BLaER1 treated with 17β-estradiol and CSF1 and Interleukin-3, amounts not matched to agents 10 nM and 100 nM (cell line): ENCODE results near the gene ZNF143.
A peak's percentile ranks its signal among the peaks of the same experiment; 100 is the strongest.

Experiments used
- H3K27ac ChIP-seq, 11 experiments: shearing (Covaris generic); formaldehyde crosslinking; 2 replicates each; pipeline ENCODE4 v1.8.1; 2022
- H3K27me3 ChIP-seq, 11 experiments: shearing (Covaris generic); formaldehyde crosslinking; 2 replicates each; pipeline ENCODE4 v1.8.1; 2022
- H3K36me3 ChIP-seq, 11 experiments: shearing (Covaris generic); formaldehyde crosslinking; 2 replicates each; pipeline ENCODE4 v1.8.1; 2022
- H3K4me1 ChIP-seq, 10 experiments: shearing (Covaris generic); formaldehyde crosslinking; 2 replicates each; pipeline ENCODE4 v1.8.1; 2022
- H3K4me2 ChIP-seq, 11 experiments: shearing (Covaris generic); formaldehyde crosslinking; 2 replicates each; pipeline ENCODE4 v1.8.1; 2022
- H3K4me3 ChIP-seq, 10 experiments: shearing (Covaris generic); formaldehyde crosslinking; 2 replicates each; pipeline ENCODE4 v1.8.1; 2022
- H3K9ac ChIP-seq, 11 experiments: shearing (Covaris generic); formaldehyde crosslinking; 2 replicates each; pipeline ENCODE4 v1.8.1; 2022
- H3K9me3 ChIP-seq, 11 experiments: shearing (Covaris generic); formaldehyde crosslinking; replicated peaks in 1 of 11; 2 replicates each; pipeline ENCODE4 v1.8.1; 2022
- H4K20me1 ChIP-seq, 11 experiments: shearing (Covaris generic); formaldehyde crosslinking; 2 replicates each; pipeline ENCODE4 v1.8.1; 2022
- Cebpa-rat ChIP-seq, 11 experiments: shearing (Covaris generic); IDR thresholded peaks; 2 replicates each; pipeline ENCODE4 v1.8.1; 2022

The ZNF143 gene

DNA sequence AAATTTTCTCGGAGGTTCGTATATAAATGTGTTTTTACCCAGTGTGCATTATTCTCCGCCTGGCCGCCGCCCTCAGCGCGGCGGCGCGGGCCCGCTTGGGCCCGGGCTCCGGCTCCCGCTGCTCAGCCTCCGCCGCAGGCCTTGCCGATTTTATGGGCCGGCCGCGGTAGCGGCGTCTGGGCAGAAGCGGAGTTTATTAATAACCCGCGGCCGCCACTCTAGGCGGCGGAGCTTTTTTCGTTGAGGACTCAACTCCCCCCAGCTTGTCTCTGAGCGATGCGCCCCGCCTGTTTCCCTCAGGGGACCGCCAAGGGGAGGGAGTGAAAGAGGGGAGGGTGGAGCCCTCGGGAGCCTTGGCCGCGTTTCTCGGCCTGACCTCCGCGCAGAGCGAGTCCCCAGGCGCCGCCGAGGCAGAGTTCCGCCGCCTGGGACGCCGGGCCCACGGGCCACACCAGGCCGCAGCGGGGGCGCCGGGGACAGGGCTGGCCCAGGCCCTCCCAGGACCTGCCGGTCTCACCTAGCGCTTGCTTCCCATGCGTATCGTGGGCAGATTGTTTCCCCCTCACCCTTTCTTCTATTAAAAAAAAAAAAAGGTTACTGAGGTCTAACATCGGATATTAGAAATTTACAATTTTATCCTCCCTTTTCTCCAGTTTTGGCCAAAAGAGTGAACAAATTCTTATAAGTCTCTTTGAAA lies 399 bp downstream of the ZNF143 start:
- TF ChIP-seq Cebpa-rat (IDR thresholded peaks at IDR 0.05) = no peak
- H3K4me3 ChIP-seq = peak overlapping the region; percentile 60 to 91 (median 70)
- peaks cover 20 to 33% (median 26%) of the 10 kb centered on the region in 10 experiments for H3K4me1 ChIP-seq

DNA sequence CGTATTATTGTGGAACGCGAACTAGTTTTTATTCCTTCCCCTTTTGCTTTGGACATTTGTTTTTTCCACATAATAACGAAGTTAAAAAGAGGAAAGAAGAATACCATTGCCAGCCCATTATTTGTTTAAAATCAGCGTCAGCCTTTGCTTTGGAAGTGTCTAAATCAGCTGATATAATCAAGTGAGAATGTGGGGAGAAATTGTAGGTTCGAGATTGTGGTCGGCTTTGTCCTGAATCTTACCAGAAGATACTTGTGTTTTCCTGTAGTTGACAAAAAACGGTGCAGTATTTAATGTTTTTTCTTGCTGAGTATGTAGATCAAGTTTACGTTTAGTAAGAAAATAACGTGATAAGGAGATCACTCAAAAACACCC lies 935 bp downstream of the ZNF143 start:
- Histone ChIP-seq H3K9ac (peak overlapping the region; percentile 94 to 100 (median 99)), H4K20me1 (peaks cover 0 to 6% (median 0%) of the 10 kb centered on the region in 11 experiments; a peak in 1 of 22 replicates), H3K27ac (peak overlapping the region; percentile 96 to 100 (median 99)), H3K9me3 (no peaks in the 10 kb centered on the region), H3K36me3 (peaks cover 0 to 11% (median 0%) of the 10 kb centered on the region in 11 experiments; a peak in 5 of 22 replicates), H3K27me3 (no peaks in the 10 kb centered on the region), H3K4me1 (peaks cover 20 to 33% (median 26%) of the 10 kb centered on the region in 10 experiments), H3K4me3 (peak overlapping the region; percentile 60 to 91 (median 70)), H3K4me2 (peak overlapping the region; percentile 76 to 98 (median 89))
- TF ChIP-seq Cebpa-rat (IDR thresholded peaks at IDR 0.05) = no peak

More for the DNA sequence above, 399 bp downstream of the ZNF143 start:
- H3K9ac ChIP-seq = peak overlapping the region; percentile 94 to 100 (median 99)
- H3K36me3 ChIP-seq = peaks cover 0 to 5% (median 0%) of the 10 kb centered on the region in 11 experiments; a peak in 5 of 22 replicates
- H3K9me3 ChIP-seq = no peaks in the 10 kb centered on the region
- peak overlapping the region; percentile 96 to 100 (median 99) for H3K27ac ChIP-seq
- H3K4me2 ChIP-seq = peak overlapping the region; percentile 76 to 98 (median 89)
- peaks cover 0 to 5% (median 0%) of the 10 kb centered on the region in 11 experiments; a peak in 1 of 22 replicates for H4K20me1 ChIP-seq
- H3K27me3 ChIP-seq = no peaks in the 10 kb centered on the region

- peaks cover 0 to 6% (median 0%) of the 10 kb centered on the region in 11 experiments; a peak in 1 of 22 replicates for H4K20me1 ChIP-seq
- H3K4me3 ChIP-seq = peak overlapping the region; percentile 60 to 91 (median 70)
- H3K36me3 ChIP-seq = peaks cover 0 to 16% (median 0%) of the 10 kb centered on the region in 11 experiments; a peak in 8 of 22 replicates
- H3K9ac ChIP-seq = peak overlapping the region; percentile 94 to 100 (median 99)
- peak overlapping the region; percentile 76 to 98 (median 89) for H3K4me2 ChIP-seq
- no peaks in the 10 kb centered on the region for H3K9me3 ChIP-seq
- peak overlapping the region; percentile 96 to 100 (median 99) for H3K27ac ChIP-seq
- no peak for TF ChIP-seq Cebpa-rat (IDR thresholded peaks at IDR 0.05)
- peaks cover 20 to 33% (median 26%) of the 10 kb centered on the region in 10 experiments for H3K4me1 ChIP-seq
- H3K27me3 ChIP-seq = no peaks in the 10 kb centered on the region
These were observed 1.5 kb downstream of the ZNF143 start for GRCh38 chr11:9462172-9462799.

GRCh38 chr11:9462806-9463537 lies 2.2 kb downstream of the ZNF143 start:
- H3K27ac ChIP-seq = peak overlapping the region; percentile 96 to 100 (median 99); a peak in 20 of 22 replicates
- H4K20me1 ChIP-seq = peaks cover 0 to 7% (median 0%) of the 10 kb centered on the region in 11 experiments; a peak in 4 of 22 replicates
- no peaks in the 10 kb centered on the region for H3K9me3 ChIP-seq
- H3K4me1 ChIP-seq = peaks cover 20 to 33% (median 26%) of the 10 kb centered on the region in 10 experiments
- peaks cover 0 to 23% (median 5%) of the 10 kb centered on the region in 11 experiments; a peak in 8 of 22 replicates for H3K36me3 ChIP-seq
- H3K27me3 ChIP-seq = no peaks in the 10 kb centered on the region
- H3K4me3 ChIP-seq = peak overlapping the region in 6 of 10 experiments; percentile 60 to 91 (median 74); a peak in 12 of 20 replicates
- H3K9ac ChIP-seq = peak overlapping the region in 10 of 11 experiments; percentile 94 to 100 (median 99); a peak in 14 of 22 replicates
- H3K4me2 ChIP-seq = peak overlapping the region; percentile 76 to 98 (median 89)
- TF ChIP-seq Cebpa-rat (IDR thresholded peaks at IDR 0.05) = no peak

DNA sequence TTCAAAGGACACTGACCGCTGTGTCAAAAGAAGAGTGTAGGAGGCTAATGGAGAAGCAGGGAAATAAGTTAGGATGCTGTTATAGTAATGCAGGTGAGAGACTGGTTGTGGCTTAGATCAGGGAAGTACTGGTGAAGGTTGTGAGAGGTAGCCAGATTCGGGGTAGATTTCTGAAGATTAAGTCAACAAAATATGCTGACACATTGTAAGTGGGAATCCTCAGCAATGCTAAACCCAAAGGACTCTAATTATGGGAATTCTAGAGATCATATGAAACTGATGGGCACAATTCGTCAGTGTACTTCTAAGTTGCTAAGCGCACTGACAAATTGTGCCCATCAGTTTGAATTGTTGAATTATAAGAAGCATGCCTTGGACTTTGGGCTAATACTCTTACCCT lies 10.0 kb downstream of the ZNF143 start:
- Histone ChIP-seq H3K9me3 (no peaks in the 10 kb centered on the region), H3K4me3 (no peak overlapping the region), H3K27ac (no peak overlapping the region), H3K36me3 (peaks cover 53 to 99% (median 72%) of the 10 kb centered on the region in 11 experiments), H3K27me3 (no peaks in the 10 kb centered on the region), H4K20me1 (peaks cover 0 to 31% (median 10%) of the 10 kb centered on the region in 11 experiments; a peak in 10 of 22 replicates), H3K4me2 (no peak overlapping the region), H3K9ac (no peak overlapping the region), H3K4me1 (no peaks in the 10 kb centered on the region)
- no peak for TF ChIP-seq Cebpa-rat (IDR thresholded peaks at IDR 0.05)

GRCh38 chr11:9473408-9473807 lies 12.6 kb downstream of the ZNF143 start:
- Histone ChIP-seq H3K27ac (no peak overlapping the region), H3K4me1 (no peaks in the 10 kb centered on the region), H3K9me3 (no peaks in the 10 kb centered on the region), H4K20me1 (peaks cover 0 to 25% (median 4%) of the 10 kb centered on the region in 11 experiments; a peak in 9 of 22 replicates), H3K36me3 (peaks cover 74 to 98% (median 87%) of the 10 kb centered on the region in 11 experiments), H3K27me3 (no peaks in the 10 kb centered on the region), H3K4me2 (no peak overlapping the region), H3K9ac (no peak overlapping the region), H3K4me3 (no peak overlapping the region)
- no peak for TF ChIP-seq Cebpa-rat (IDR thresholded peaks at IDR 0.05)

- no peaks in the 10 kb centered on the region for H4K20me1 ChIP-seq
- H3K4me3 ChIP-seq = no peak overlapping the region
- no peak overlapping the region for H3K4me2 ChIP-seq
- H3K27me3 ChIP-seq = no peaks in the 10 kb centered on the region
- H3K4me1 ChIP-seq = peaks cover 0 to 6% (median 0%) of the 10 kb centered on the region in 10 experiments; a peak in 3 of 20 replicates
- H3K9me3 ChIP-seq = no peaks in the 10 kb centered on the region
- H3K27ac ChIP-seq = no peak overlapping the region
- no peak for TF ChIP-seq Cebpa-rat (IDR thresholded peaks at IDR 0.05)
- H3K36me3 ChIP-seq = peaks cover 81 to 100% (median 90%) of the 10 kb centered on the region in 11 experiments
- H3K9ac ChIP-seq = no peak overlapping the region
These were observed 19.1 kb downstream of the ZNF143 start for GRCh38 chr11:9479899-9480298.

DNA sequence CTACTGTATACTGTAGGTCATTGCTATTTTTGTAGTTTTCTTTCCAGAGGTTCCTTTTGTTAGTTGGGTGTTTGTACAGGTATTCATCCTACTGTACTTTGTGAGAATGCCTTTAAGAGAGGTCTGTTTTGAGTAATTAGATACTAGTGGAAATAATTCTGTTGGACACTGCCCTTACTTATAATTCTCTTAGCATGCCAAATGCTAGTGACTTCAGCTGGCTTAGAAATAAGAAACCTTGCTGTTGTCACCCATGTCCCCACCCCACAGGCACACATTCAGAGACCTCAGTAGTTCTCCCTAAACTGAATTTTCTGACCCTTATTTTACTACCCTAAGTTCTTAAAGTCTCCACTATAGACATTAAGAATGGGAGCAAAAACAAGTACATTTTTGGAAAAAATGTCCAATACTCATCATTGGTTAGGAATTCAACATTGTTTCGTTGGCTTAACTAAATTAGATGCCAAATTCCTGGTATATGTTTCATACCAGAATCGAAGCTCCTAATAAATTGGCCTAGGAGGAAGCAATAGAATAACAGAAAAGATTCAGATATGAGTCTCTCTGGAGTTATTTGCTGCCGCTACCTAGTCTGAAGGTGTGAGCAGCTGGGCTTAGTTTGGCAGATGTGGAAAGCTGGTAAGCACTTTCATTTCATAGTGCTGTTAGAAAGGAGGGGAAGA lies 28.4 kb downstream of the ZNF143 start:
- Histone ChIP-seq H3K4me1 (no peaks in the 10 kb centered on the region), H4K20me1 (no peaks in the 10 kb centered on the region; a peak in 1 of 22 replicates), H3K4me2 (no peak overlapping the region), H3K36me3 (peaks cover 66 to 97% (median 83%) of the 10 kb centered on the region in 11 experiments), H3K27ac (no peak overlapping the region), H3K27me3 (no peaks in the 10 kb centered on the region), H3K4me3 (no peak overlapping the region), H3K9ac (no peak overlapping the region), H3K9me3 (no peaks in the 10 kb centered on the region)
- no peak for TF ChIP-seq Cebpa-rat (IDR thresholded peaks at IDR 0.05)
